ENCODE data around the gene ACAD11. TPM values are rescaled to one million over a fixed set of nuclear protein-coding genes. Genes with fewer than 3 reads are reported as not detected.

Gene ACAD11
- 10 to 100 TPM in 3 of 4 donors, 1 to 10 TPM in 1; 9.1 to 20.1 (median 16.0) TPM for total RNA-seq

- TF ChIP-seq, protein P1, sequence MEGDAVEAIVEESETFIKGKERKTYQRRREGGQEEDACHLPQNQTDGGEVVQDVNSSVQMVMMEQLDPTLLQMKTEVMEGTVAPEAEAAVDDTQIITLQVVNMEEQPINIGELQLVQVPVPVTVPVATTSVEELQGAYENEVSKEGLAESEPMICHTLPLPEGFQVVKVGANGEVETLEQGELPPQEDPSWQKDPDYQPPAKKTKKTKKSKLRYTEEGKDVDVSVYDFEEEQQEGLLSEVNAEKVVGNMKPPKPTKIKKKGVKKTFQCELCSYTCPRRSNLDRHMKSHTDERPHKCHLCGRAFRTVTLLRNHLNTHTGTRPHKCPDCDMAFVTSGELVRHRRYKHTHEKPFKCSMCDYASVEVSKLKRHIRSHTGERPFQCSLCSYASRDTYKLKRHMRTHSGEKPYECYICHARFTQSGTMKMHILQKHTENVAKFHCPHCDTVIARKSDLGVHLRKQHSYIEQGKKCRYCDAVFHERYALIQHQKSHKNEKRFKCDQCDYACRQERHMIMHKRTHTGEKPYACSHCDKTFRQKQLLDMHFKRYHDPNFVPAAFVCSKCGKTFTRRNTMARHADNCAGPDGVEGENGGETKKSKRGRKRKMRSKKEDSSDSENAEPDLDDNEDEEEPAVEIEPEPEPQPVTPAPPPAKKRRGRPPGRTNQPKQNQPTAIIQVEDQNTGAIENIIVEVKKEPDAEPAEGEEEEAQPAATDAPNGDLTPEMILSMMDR (IDR thresholded peaks at IDR 0.05) = no peak
- TF ChIP-seq POLR2A (IDR thresholded peaks at IDR 0.05) = no peak
- WGBS, 2 donors = 0 to 1% methylated on average over 31 to 32 of the region's 34 CpGs
- peak within 1 kb of the TSS; percentile 90 for H3K4me3 ChIP-seq (ENCODE audit: low read depth, poor library complexity, severe bottlenecking)
- DNase-seq (ENCODE audit: low spot score in 2 of 2) = peak; percentile 52 to 93
- intact Hi-C loops (cut with DNase I; ENCODE audit: low total_unique reads) = no loop called here
These were observed at the start of gene ACAD11 for GRCh38 chr3:132659365-132660051. Gene ACAD11, minus strand, starts transcription at chr3:132659809. Its CDS starts 58 bp downstream, at chr3:132659751.

DNA sequence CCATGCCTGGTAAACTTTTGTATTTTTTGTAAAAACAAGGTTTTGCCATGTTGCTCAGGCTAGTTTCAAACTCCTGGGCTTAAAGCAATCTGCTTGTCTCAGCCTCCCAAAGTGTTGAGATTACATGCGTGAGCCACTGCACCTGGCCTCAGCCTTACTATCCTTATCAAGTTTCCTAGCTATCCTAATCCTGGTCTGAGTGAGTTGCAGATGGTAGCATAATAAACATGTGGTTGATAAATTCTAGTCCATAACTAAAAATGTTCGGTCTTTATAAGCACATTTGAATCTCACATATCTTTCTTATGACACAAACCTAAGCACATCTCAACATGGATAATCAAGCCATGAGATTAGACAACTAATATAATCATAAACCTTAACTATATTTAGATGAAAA, 44.1 kb upstream of the ACAD11 start:
- TF ChIP-seq POLR2A (IDR thresholded peaks at IDR 0.05) = no peak
- TF ChIP-seq, protein P1 (IDR thresholded peaks at IDR 0.05) = no peak
- intact Hi-C loops (cut with DNase I; ENCODE audit: low total_unique reads) = no loop called here
- no peak overlapping the region for H3K4me3 ChIP-seq (ENCODE audit: low read depth, poor library complexity, severe bottlenecking)
- no peak for DNase-seq (ENCODE audit: low spot score in 2 of 2)
- WGBS, 2 donors = 92 to 98% methylated on average over 2 of the region's 2 CpGs

DNA sequence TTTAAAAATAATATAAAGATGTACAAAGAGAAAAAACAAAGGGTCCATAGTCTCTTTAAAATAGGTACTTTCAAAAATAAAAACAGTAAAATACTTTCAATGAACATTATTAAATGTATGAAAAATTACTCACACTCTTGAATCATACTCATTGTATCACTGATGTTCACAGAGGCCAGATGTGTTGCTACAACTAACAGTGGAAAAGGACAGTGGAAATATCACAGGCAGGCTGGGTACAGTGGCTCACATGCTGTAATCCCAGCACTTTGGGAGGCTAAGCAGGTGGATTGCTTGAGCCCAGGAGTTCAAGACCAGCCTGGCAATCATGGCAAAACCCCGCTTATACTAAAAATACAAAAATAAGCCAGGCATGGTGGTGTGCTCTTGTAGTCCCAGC, 35.8 kb upstream of the ACAD11 start:
- intact Hi-C loops (cut with DNase I; ENCODE audit: low total_unique reads) = no loop called here
- no peak for DNase-seq (ENCODE audit: low spot score in 2 of 2)
- TF ChIP-seq, protein P1 (IDR thresholded peaks at IDR 0.05) = no peak
- no peak for TF ChIP-seq POLR2A (IDR thresholded peaks at IDR 0.05)
- H3K4me3 ChIP-seq (ENCODE audit: low read depth, poor library complexity, severe bottlenecking) = no peak overlapping the region
- 84 to 100% methylated on average over 1 of the region's 1 CpG for WGBS, 2 donors

DNA sequence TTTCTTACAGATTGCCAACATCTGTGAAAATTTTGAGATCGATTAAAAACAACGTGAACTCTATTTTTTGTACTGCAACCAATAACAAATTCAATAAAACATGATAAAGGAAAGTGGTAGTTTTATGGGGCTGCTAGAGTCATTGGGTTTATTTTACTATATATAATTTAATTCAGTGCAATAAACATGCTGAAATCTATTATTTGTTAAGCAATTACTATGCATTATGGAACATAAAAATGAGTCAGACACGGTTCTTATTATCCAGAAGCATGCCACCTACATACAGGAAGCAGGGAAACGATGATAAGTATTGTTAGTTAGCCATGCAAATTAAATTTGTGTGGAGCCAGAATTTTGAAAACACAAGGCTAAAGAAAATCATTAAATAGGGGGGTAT, 35.4 kb upstream of the ACAD11 start:
- H3K4me3 ChIP-seq (ENCODE audit: low read depth, poor library complexity, severe bottlenecking) = no peak overlapping the region
- intact Hi-C loops (cut with DNase I; ENCODE audit: low total_unique reads) = no loop called here

DNA sequence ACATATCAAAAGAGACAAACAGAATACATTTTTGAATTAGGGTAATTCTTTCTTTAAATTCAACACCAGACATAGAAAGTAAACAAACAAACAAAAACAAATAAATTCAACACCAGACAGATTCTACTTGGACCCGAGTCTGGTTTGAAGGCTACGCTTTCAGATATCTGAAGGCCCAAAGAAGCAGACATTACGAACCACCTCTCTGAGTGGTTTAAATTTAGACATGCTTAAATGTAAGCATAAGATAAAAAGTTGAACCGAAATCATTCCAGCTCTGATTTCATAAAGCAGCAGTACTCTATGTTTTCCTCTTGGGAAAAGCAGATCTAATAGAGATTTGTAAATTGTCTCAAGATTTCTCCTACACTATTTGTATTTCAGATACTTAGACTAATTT, 30.4 kb upstream of the ACAD11 start:
- no peak overlapping the region for H3K4me3 ChIP-seq (ENCODE audit: low read depth, poor library complexity, severe bottlenecking)
- WGBS, 2 donors = 96% methylated on average over 4 of the region's 4 CpGs
- intact Hi-C loops (cut with DNase I; ENCODE audit: low total_unique reads) = no loop called here
- TF ChIP-seq POLR2A (IDR thresholded peaks at IDR 0.05) = no peak
- TF ChIP-seq, protein P1 (IDR thresholded peaks at IDR 0.05) = no peak
- no peak for DNase-seq (ENCODE audit: low spot score in 2 of 2)

More for the DNA sequence above, 35.4 kb upstream of the ACAD11 start:
- 43 to 67% methylated on average over 4 of the region's 4 CpGs for WGBS, 2 donors
- TF ChIP-seq POLR2A (IDR thresholded peaks at IDR 0.05) = no peak
- DNase-seq (ENCODE audit: low spot score in 2 of 2) = no peak

- TF ChIP-seq POLR2A (IDR thresholded peaks at IDR 0.05) = no peak
- TF ChIP-seq, protein P1 (IDR thresholded peaks at IDR 0.05) = no peak
- intact Hi-C loops (cut with DNase I; ENCODE audit: low total_unique reads) = no loop called here
- no peak overlapping the region for H3K4me3 ChIP-seq (ENCODE audit: low read depth, poor library complexity, severe bottlenecking)
- DNase-seq (ENCODE audit: low spot score in 2 of 2) = no peak
These were observed 22.6 kb upstream of the ACAD11 start for GRCh38 chr3:132682201-132682600.

Data from lower leg skin (tissue), 4 donors.